Neuronal stem cell (in vitro differentiated cells): Measurements from ENCODE around the gene MCTP1.

Experiments used
- DNase-seq: peaks from one replicate; pipeline ENCODE4 v3.0.0-alpha.2; 2013; ENCODE audit warnings: low spot score
- H2AFZ ChIP-seq: one replicate; pipeline ENCODE4 v1.6.1; 2013; ENCODE audit warnings: mild to moderate bottlenecking, low read length, inconsistent platforms
- H2AK5ac ChIP-seq: 2 replicates; pipeline ENCODE4 v1.6.1; 2013; ENCODE audit warnings: low read depth, mild to moderate bottlenecking, inconsistent platforms, low read length, moderate library complexity, mixed read lengths
- H2BK120ac ChIP-seq: 2 replicates; pipeline ENCODE4 v1.6.1; 2013; ENCODE audit warnings: low read depth, mild to moderate bottlenecking, inconsistent platforms, low read length, moderate library complexity, mixed read lengths
- H2BK12ac ChIP-seq: one replicate; pipeline ENCODE4 v1.6.1; 2013; ENCODE audit warnings: low read length, inconsistent platforms
- H2BK15ac ChIP-seq: 2 replicates; pipeline ENCODE4 v1.6.1; 2013; ENCODE audit warnings: mild to moderate bottlenecking, low read length, inconsistent platforms, mixed read lengths
- H2BK5ac ChIP-seq: one replicate; pipeline ENCODE4 v1.6.1; 2013; ENCODE audit warnings: inconsistent platforms, mild to moderate bottlenecking, low read length, moderate library complexity
- H3K14ac ChIP-seq: one replicate; pipeline ENCODE4 v1.6.1; 2013; ENCODE audit warnings: low read length, inconsistent platforms
- H3K18ac ChIP-seq: 2 replicates; pipeline ENCODE4 v1.6.1; 2013; ENCODE audit warnings: low read length, inconsistent platforms
- H3K23ac ChIP-seq: 2 replicates; pipeline ENCODE4 v1.6.1; 2013; ENCODE audit warnings: low read depth, mild to moderate bottlenecking, mixed read lengths, low read length, inconsistent platforms; ENCODE audit not compliant: poor library complexity
- H3K27ac ChIP-seq: replicated peaks from 3 replicates; pipeline ENCODE4 v1.5.1; 2013; ENCODE audit warnings: low read length, inconsistent platforms
- H3K27me3 ChIP-seq, 3 experiments: 2 replicates each; pipeline ENCODE4 v1.6.1; 2013; ENCODE audit warnings: low read length in 3 of 3, mild to moderate bottlenecking in 2 of 3, inconsistent platforms in 1 of 3, low read depth in 1 of 3, mixed read lengths in 1 of 3, moderate library complexity in 1 of 3; ENCODE audit not compliant: control insufficient read depth in 3 of 3, insufficient read depth in 3 of 3
- H3K36me3 ChIP-seq, 2 donors: replicated peaks in 1 of 2; 2 replicates each; pipeline ENCODE4 v1.6.1; 2013; ENCODE audit warnings: low read length in 2 of 2; ENCODE audit not compliant: control insufficient read depth in 2 of 2, insufficient read depth in 2 of 2
- H3K4ac ChIP-seq: 2 replicates; pipeline ENCODE4 v1.6.1; 2013; ENCODE audit warnings: inconsistent platforms, mild to moderate bottlenecking, low read length, moderate library complexity
- H3K4me1 ChIP-seq, 2 donors: 1 replicate in 1 of 2; 2 replicates in 1 of 2; pipeline ENCODE4 v1.6.1; 2013; ENCODE audit warnings: low read length in 2 of 2, low read depth in 1 of 2; ENCODE audit not compliant: control insufficient read depth in 2 of 2, insufficient read depth in 1 of 2
- H3K4me2 ChIP-seq: one replicate; pipeline ENCODE4 v1.6.1; 2013; ENCODE audit warnings: mild to moderate bottlenecking, low read length, inconsistent platforms; ENCODE audit not compliant: insufficient read depth, poor library complexity, severe bottlenecking
- H3K4me3 ChIP-seq, 2 donors: 2 replicates each; pipeline ENCODE4 v1.5.1; 2013; ENCODE audit warnings: low read length in 2 of 2, mild to moderate bottlenecking in 2 of 2, inconsistent platforms in 1 of 2, moderate library complexity in 1 of 2
- H3K79me1 ChIP-seq: one replicate; pipeline ENCODE4 v1.6.1; 2013; ENCODE audit warnings: low read depth, mild to moderate bottlenecking, inconsistent platforms, low read length, moderate library complexity
- H3K9ac ChIP-seq: one replicate; pipeline ENCODE4 v1.6.1; 2013; ENCODE audit warnings: mild to moderate bottlenecking, low read depth, low read length, inconsistent platforms; ENCODE audit not compliant: poor library complexity
- H3K9me3 ChIP-seq, 2 donors: replicated peaks in 1 of 2; 2 replicates each; pipeline versions ENCODE3 to v1.6.1; 2013; ENCODE audit warnings: low read length in 2 of 2, mild to moderate bottlenecking in 2 of 2, inconsistent platforms in 1 of 2, low read depth in 1 of 2, mixed read lengths in 1 of 2, moderate library complexity in 1 of 2; ENCODE audit not compliant: control insufficient read depth in 2 of 2, insufficient read depth in 1 of 2
- H4K8ac ChIP-seq: one replicate; pipeline ENCODE4 v1.6.1; 2013; ENCODE audit warnings: low read depth, mild to moderate bottlenecking, inconsistent platforms, low read length, moderate library complexity
- H4K91ac ChIP-seq: one replicate; pipeline ENCODE4 v1.6.1; 2013; ENCODE audit warnings: low read length, low read depth, mild to moderate bottlenecking, inconsistent platforms; ENCODE audit not compliant: poor library complexity
- WGBS, 2 donors: extraction: QIAGEN DNeasy Blood & Tissue Kit; methylation state at CpG; one replicate each; pipeline ENCODE4 v1.1.7; 2013; ENCODE audit warnings: missing lambda C conversion rate in 2 of 2, mixed read lengths in 1 of 2; ENCODE audit not compliant: insufficient read length in 2 of 2, insufficient replicate concordance in 1 of 2; ENCODE audit errors: extremely low coverage in 2 of 2; 5-methylcytosine and 5-hydroxymethylcytosine counted together

Gene MCTP1

DNA sequence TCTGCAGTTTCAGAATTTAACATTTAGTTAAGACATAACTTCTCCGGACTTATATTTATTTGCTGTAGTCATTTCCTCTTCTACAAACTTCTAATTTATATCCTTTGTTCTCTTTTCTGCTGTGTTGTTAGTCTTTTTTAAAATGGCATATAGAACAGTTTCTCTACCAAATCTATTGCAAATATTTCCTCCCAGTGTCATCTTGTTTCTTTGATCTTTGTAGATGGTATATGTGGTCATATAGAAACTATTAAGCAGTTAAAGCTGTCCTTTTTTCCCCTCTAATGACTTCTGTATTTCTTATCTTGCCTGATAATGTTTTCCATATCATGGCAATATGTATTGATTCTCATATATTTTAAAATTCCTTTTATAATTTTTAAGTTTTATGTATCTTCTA, 264.5 kb downstream of the MCTP1 start:
- Histone ChIP-seq H2BK5ac (no peak overlapping the region), H2AFZ (no peak overlapping the region), H3K27ac (no peak overlapping the region), H3K18ac (no peak overlapping the region), H2BK120ac (no peak overlapping the region), H3K4me3 (no peak overlapping the region), H4K8ac (no peak overlapping the region), H3K4me2 (no peak overlapping the region), H3K9ac (no peak overlapping the region), H2BK12ac (no peak overlapping the region), H3K9me3 (peaks cover 0 to 2% of the 10 kb centered on the region in 2 donors), H2AK5ac (no peak overlapping the region), H3K4ac (no peak overlapping the region), H3K4me1 (no peaks in the 10 kb centered on the region), H2BK15ac (no peak overlapping the region), H3K27me3 (no peaks in the 10 kb centered on the region), H3K14ac (no peak overlapping the region), H3K36me3 (no peaks in the 10 kb centered on the region), H3K23ac (no peak overlapping the region), H3K79me1 (no peaks in the 10 kb centered on the region), H4K91ac (no peak overlapping the region)
- no CpG with 5 or more reads among the region's 1 CpG for WGBS, 2 donors
- DNase-seq, result no peak

GRCh38 chr5:95018946-95019345, 265.9 kb downstream of the MCTP1 start:
- no peak overlapping the region for H2BK120ac ChIP-seq
- no peaks in the 10 kb centered on the region for H3K36me3 ChIP-seq
- no peak overlapping the region for H2BK5ac ChIP-seq
- H3K18ac ChIP-seq, result no peak overlapping the region
- H3K27me3 ChIP-seq, result no peaks in the 10 kb centered on the region
- H3K9ac ChIP-seq, result no peak overlapping the region
- no peaks in the 10 kb centered on the region for H3K79me1 ChIP-seq
- no peak overlapping the region for H4K8ac ChIP-seq
- H3K9me3 ChIP-seq, result no peaks in the 10 kb centered on the region
- no peak overlapping the region for H3K23ac ChIP-seq
- no peak overlapping the region for H3K27ac ChIP-seq
- no peak overlapping the region for H3K4me3 ChIP-seq
- H3K14ac ChIP-seq, result no peak overlapping the region
- no CpG with 5 or more reads among the region's 2 CpGs for WGBS, 2 donors
- DNase-seq, result no peak
- no peak overlapping the region for H2BK15ac ChIP-seq
- no peaks in the 10 kb centered on the region for H3K4me1 ChIP-seq
- no peak overlapping the region for H2BK12ac ChIP-seq
- H3K4ac ChIP-seq, result no peak overlapping the region
- H2AFZ ChIP-seq, result no peak overlapping the region
- no peak overlapping the region for H3K4me2 ChIP-seq
- H2AK5ac ChIP-seq, result no peak overlapping the region
- H4K91ac ChIP-seq, result no peak overlapping the region

DNA sequence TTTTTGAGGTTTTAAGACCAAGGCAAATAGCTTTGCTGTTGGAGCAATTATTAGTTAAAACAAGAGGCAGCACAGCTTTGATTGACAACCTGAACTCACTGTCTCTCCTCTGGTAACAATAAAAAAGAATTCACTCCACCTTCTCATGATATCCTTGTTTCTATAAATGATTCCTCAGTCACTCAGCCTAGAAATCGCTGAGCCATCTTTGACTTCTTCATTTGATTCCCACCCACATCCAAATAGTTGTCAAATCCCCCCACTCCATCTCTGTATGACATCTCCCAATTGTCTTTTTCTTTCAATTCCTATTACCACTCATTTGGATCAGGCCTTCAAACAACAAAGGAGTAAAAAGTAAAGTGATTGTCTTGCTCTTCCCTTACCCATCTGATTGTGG, 266.4 kb downstream of the MCTP1 start:
- H3K27me3 ChIP-seq, result no peaks in the 10 kb centered on the region
- H3K4me2 ChIP-seq, result no peak overlapping the region
- H3K4ac ChIP-seq, result no peak overlapping the region
- no peaks in the 10 kb centered on the region for H3K79me1 ChIP-seq
- H3K23ac ChIP-seq, result no peak overlapping the region
- H3K14ac ChIP-seq, result no peak overlapping the region
- no peak for DNase-seq
- H3K36me3 ChIP-seq, result no peaks in the 10 kb centered on the region
- H4K8ac ChIP-seq, result no peak overlapping the region
- no peak overlapping the region for H2BK5ac ChIP-seq
- H3K9ac ChIP-seq, result no peak overlapping the region
- H3K4me3 ChIP-seq, result no peak overlapping the region
- WGBS, 2 donors, result no CpG with 5 or more reads among the region's 1 CpG
- no peak overlapping the region for H2BK12ac ChIP-seq
- H3K18ac ChIP-seq, result no peak overlapping the region
- H2AK5ac ChIP-seq, result no peak overlapping the region
- no peaks in the 10 kb centered on the region for H3K9me3 ChIP-seq
- H3K27ac ChIP-seq, result no peak overlapping the region
- H3K4me1 ChIP-seq, result no peaks in the 10 kb centered on the region
- H4K91ac ChIP-seq, result no peak overlapping the region
- H2BK15ac ChIP-seq, result no peak overlapping the region
- H2AFZ ChIP-seq, result no peak overlapping the region
- no peak overlapping the region for H2BK120ac ChIP-seq

GRCh38 chr5:95009812-95010211, 275.1 kb downstream of the MCTP1 start:
- no peak overlapping the region for H3K14ac ChIP-seq
- H3K18ac ChIP-seq, result no peak overlapping the region
- WGBS, 2 donors, result no CpG with 5 or more reads among the region's 2 CpGs

More at GRCh38 chr5:95009812-95010211, 275.1 kb downstream of the MCTP1 start:
- Histone ChIP-seq H3K4me1 (no peaks in the 10 kb centered on the region), H2BK5ac (no peak overlapping the region), H2BK120ac (no peak overlapping the region), H4K8ac (no peak overlapping the region), H2BK15ac (no peak overlapping the region), H2AK5ac (no peak overlapping the region), H3K36me3 (no peaks in the 10 kb centered on the region), H2BK12ac (no peak overlapping the region), H3K9me3 (peaks cover under 1 to 5% of the 10 kb centered on the region in 2 donors), H2AFZ (no peak overlapping the region), H3K23ac (no peak overlapping the region), H4K91ac (no peak overlapping the region), H3K27me3 (no peaks in the 10 kb centered on the region), H3K4ac (no peak overlapping the region), H3K4me3 (no peak overlapping the region), H3K27ac (no peak overlapping the region), H3K9ac (no peak overlapping the region), H3K79me1 (no peaks in the 10 kb centered on the region), H3K4me2 (no peak overlapping the region)
- DNase-seq, result no peak
